ENCODE measurements around the gene HIRA.

Gene HIRA

DNA sequence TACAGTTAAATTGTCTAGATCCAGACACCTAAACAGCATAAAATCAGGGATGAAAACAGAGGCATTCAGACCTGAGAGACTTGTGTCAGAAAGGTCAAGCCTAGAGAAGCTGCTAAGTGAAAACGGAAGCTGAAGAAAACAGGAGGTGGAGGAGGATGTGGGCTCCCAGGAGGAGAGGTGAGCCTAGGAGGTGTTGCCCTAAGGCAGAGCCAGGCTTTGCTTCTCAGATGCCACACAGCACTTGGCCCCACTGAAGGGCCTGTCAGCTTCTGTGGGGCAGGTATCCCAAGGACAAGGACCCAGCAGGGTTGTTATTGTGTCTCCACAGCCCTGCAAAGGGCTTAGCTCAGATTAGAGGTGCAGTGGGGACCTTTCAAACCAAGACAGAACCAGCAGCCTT lies 33.0 kb upstream of the HIRA start:
- peaks cover 7% of the 10 kb centered on the region for H3K79me2 ChIP-seq (ENCODE audit: insufficient read depth, low read length)
- no peak for TF ChIP-seq EZH2 (IDR thresholded peaks at IDR 0.05; ENCODE audit: borderline replicate concordance, low read depth, low read length, severe bottlenecking)
- TF ChIP-seq, protein P1, sequence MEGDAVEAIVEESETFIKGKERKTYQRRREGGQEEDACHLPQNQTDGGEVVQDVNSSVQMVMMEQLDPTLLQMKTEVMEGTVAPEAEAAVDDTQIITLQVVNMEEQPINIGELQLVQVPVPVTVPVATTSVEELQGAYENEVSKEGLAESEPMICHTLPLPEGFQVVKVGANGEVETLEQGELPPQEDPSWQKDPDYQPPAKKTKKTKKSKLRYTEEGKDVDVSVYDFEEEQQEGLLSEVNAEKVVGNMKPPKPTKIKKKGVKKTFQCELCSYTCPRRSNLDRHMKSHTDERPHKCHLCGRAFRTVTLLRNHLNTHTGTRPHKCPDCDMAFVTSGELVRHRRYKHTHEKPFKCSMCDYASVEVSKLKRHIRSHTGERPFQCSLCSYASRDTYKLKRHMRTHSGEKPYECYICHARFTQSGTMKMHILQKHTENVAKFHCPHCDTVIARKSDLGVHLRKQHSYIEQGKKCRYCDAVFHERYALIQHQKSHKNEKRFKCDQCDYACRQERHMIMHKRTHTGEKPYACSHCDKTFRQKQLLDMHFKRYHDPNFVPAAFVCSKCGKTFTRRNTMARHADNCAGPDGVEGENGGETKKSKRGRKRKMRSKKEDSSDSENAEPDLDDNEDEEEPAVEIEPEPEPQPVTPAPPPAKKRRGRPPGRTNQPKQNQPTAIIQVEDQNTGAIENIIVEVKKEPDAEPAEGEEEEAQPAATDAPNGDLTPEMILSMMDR (IDR thresholded peaks at IDR 0.05; ENCODE audit: borderline replicate concordance, extremely low read depth, low read length, poor library complexity, severe bottlenecking), result no peak
- H2AFZ ChIP-seq (ENCODE audit: low read depth, low read length), result no peak overlapping the region
- no peak overlapping the region for H3K4me3 ChIP-seq (ENCODE audit: low read depth in 1 of 2, low read length in 2 of 2)
- no peaks in the 10 kb centered on the region for H3K27me3 ChIP-seq (ENCODE audit: insufficient read depth, low read length, poor library complexity)
- H3K4me1 ChIP-seq (ENCODE audit: insufficient read depth, low read length), result no peaks in the 10 kb centered on the region
- H3K36me3 ChIP-seq (ENCODE audit: insufficient read depth, low read length), result peaks cover 82% of the 10 kb centered on the region
- no peak for DNase-seq
- peaks cover 19% of the 10 kb centered on the region for H4K20me1 ChIP-seq (ENCODE audit: insufficient read depth, low read length)
- no peaks in the 10 kb centered on the region for H3K9me3 ChIP-seq (ENCODE audit: insufficient read depth, low read length, severe bottlenecking)
- ATAC-seq (ENCODE audit: insufficient read depth, low read depth), result no peak
- H3K27ac ChIP-seq (ENCODE audit: low read length), result no peak overlapping the region
- no peak overlapping the region for H3K9ac ChIP-seq (ENCODE audit: low read depth, low read length)
- no peak overlapping the region for H3K4me2 ChIP-seq (ENCODE audit: insufficient read depth, low read length)

DNA sequence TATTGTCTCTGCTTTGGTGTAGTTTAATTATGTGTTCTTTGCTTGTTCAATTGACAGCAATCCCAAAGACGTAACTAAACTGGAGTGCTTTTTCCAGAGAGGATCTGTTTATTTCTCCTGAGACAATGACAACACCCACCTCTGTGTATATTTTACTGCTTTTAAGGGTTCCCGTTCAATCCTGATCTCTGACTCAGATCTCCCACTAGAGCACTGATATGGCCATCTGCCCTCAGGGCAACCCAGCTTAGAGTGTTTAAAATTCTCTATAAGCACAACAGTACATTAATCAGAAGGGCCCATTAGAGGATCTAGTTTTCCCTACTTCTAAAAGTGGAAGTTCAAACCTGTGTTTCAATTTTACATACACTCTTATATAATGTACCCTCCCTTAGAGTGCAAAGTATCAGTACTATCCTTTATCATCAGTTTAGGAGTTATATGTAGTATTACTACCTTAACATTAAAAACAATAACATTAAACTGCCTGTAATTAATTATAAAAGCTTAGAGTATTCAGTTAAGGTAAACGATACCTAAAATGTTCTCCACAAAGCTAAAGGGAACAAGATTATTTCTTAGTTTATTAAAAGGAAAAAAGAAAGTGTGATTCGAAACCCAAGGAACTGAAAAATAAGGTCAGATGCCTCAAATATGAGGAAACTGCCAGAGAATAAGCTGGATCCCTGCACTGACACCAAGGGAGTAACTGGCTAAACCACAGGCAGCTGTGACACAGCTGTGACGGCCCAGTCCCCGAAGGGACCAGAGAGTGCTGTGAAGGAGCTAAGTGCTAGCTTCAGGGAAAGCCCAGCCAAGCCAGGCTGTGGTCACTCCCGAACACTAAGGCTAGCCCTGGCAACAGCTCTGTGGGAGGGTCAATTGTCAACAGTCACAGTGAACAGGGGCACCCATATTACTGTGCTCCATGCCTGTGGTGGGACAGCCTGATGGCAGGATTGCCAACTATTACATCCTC lies 32.2 kb upstream of the HIRA start:
- peaks cover 82% of the 10 kb centered on the region for H3K36me3 ChIP-seq (ENCODE audit: insufficient read depth, low read length)
- no peak for TF ChIP-seq EZH2 (IDR thresholded peaks at IDR 0.05; ENCODE audit: borderline replicate concordance, low read depth, low read length, severe bottlenecking)
- TF ChIP-seq, protein P1 (IDR thresholded peaks at IDR 0.05; ENCODE audit: borderline replicate concordance, extremely low read depth, low read length, poor library complexity, severe bottlenecking), result no peak
- H3K9me3 ChIP-seq (ENCODE audit: insufficient read depth, low read length, severe bottlenecking), result no peaks in the 10 kb centered on the region
- no peak overlapping the region for H3K4me3 ChIP-seq (ENCODE audit: low read depth in 1 of 2, low read length in 2 of 2)
- H3K27me3 ChIP-seq (ENCODE audit: insufficient read depth, low read length, poor library complexity), result no peaks in the 10 kb centered on the region
- ATAC-seq (ENCODE audit: insufficient read depth, low read depth) (no peak), DNase-seq (no peak)
- H3K79me2 ChIP-seq (ENCODE audit: insufficient read depth, low read length), result no peaks in the 10 kb centered on the region; the same call in 1 of the 2 replicates
- H3K4me2 ChIP-seq (ENCODE audit: insufficient read depth, low read length), result no peak overlapping the region
- no peaks in the 10 kb centered on the region for H3K4me1 ChIP-seq (ENCODE audit: insufficient read depth, low read length)
- H2AFZ ChIP-seq (ENCODE audit: low read depth, low read length), result no peak overlapping the region
- no peak overlapping the region for H3K9ac ChIP-seq (ENCODE audit: low read depth, low read length)
- H4K20me1 ChIP-seq (ENCODE audit: insufficient read depth, low read length), result peaks cover 11% of the 10 kb centered on the region
- no peak overlapping the region for H3K27ac ChIP-seq (ENCODE audit: low read length)

DNA sequence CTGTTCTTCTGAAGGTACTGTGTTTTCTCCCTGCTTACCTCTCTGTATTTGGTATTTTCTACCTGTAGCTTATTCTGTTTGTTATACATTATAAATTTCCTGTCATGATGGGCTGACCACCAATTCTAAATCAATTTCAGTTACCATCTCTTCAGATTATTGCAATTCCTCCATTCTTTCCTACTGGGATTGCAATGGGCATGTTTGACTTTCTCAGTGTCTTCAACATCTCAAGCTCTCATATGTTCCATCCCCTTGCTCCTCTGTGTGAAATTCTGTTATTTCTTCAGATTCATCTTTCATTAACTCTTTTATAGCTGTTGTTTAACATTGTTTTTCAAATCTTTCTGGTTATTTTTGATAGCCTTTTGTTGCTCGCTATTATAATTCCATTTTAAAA lies 31.5 kb upstream of the HIRA start:
- no peaks in the 10 kb centered on the region for H3K79me2 ChIP-seq (ENCODE audit: insufficient read depth, low read length)
- H3K9ac ChIP-seq (ENCODE audit: low read depth, low read length), result no peak overlapping the region
- no peak overlapping the region for H3K4me3 ChIP-seq (ENCODE audit: low read depth in 1 of 2, low read length in 2 of 2)
- no peaks in the 10 kb centered on the region for H3K9me3 ChIP-seq (ENCODE audit: insufficient read depth, low read length, severe bottlenecking)
- no peak for ATAC-seq (ENCODE audit: insufficient read depth, low read depth)
- H4K20me1 ChIP-seq (ENCODE audit: insufficient read depth, low read length), result peaks cover 6% of the 10 kb centered on the region
- H2AFZ ChIP-seq (ENCODE audit: low read depth, low read length), result no peak overlapping the region
- H3K27me3 ChIP-seq (ENCODE audit: insufficient read depth, low read length, poor library complexity), result no peaks in the 10 kb centered on the region
- DNase-seq, result no peak
- TF ChIP-seq, protein P1 (IDR thresholded peaks at IDR 0.05; ENCODE audit: borderline replicate concordance, extremely low read depth, low read length, poor library complexity, severe bottlenecking), result no peak
- TF ChIP-seq EZH2 (IDR thresholded peaks at IDR 0.05; ENCODE audit: borderline replicate concordance, low read depth, low read length, severe bottlenecking), result no peak
- no peaks in the 10 kb centered on the region for H3K4me1 ChIP-seq (ENCODE audit: insufficient read depth, low read length)
- H3K27ac ChIP-seq (ENCODE audit: low read length), result no peak overlapping the region
- H3K4me2 ChIP-seq (ENCODE audit: insufficient read depth, low read length), result no peak overlapping the region
- H3K36me3 ChIP-seq (ENCODE audit: insufficient read depth, low read length), result peaks cover 79% of the 10 kb centered on the region

Measured in DND-41 (cell line).